ENCODE results near the gene MAGEL2. TPM values are rescaled to one million over a fixed set of nuclear protein-coding genes. Genes with fewer than 3 reads are reported as not detected.

MAGEL2 gene
- total RNA-seq, 1 experiment from 2014 or later = not detected

GRCh38 chr15:23687143-23687470 lies 39.4 kb upstream of the MAGEL2 start, which contains the start of gene NDN (continued):
- TF ChIP-seq CTCF (IDR thresholded peaks at IDR 0.05 in 2 of 3, conservative IDR thresholded peaks at IDR 0.05 in 1 of 3; ENCODE audit: borderline replicate concordance in 1 of 3, insufficient read depth in 1 of 3, low read depth in 2 of 3, low read length in 2 of 3) = no peak
- no peak for TF ChIP-seq EZH2phosphoT487 (IDR thresholded peaks at IDR 0.05; ENCODE audit: borderline replicate concordance)

GRCh38 chr15:23686466-23687142 lies 38.9 kb upstream of the MAGEL2 start:
- H3K9me3 ChIP-seq (ENCODE audit: control insufficient read depth in 1 of 2, insufficient read depth in 1 of 2, low read depth in 1 of 2, low read length in 2 of 2) = peaks cover 0 to 29% of the 10 kb centered on the region in 2 experiments; a peak in 2 of 4 replicates
- RAD21 ChIA-PET (ENCODE audit: low non-redundant PET in 1 of 2, low total read pairs in 2 of 2, uncharacterized antibody in 2 of 2, unreplicated experiment in 2 of 2) = no interaction called here
- H3K9me2 ChIP-seq (ENCODE audit: insufficient read depth) = no peaks in the 10 kb centered on the region
- POLR2A ChIA-PET = no interaction called here
- no peaks in the 10 kb centered on the region for H3K36me3 ChIP-seq (ENCODE audit: control insufficient read depth in 1 of 2, insufficient read depth in 2 of 2, low read length in 2 of 2)
- H3K4me1 ChIP-seq (ENCODE audit: control insufficient read depth in 1 of 2, insufficient read depth in 2 of 2, low read length in 2 of 2) = no peaks in the 10 kb centered on the region
- intact Hi-C loops (cut with micrococcal nuclease) = no loop called here
- TF ChIP-seq SIN3A (IDR thresholded peaks at IDR 0.05; ENCODE audit: low read depth) (no peak), ELF1 (IDR thresholded peaks at IDR 0.05; ENCODE audit: borderline replicate concordance, low read depth) (no peak), YY1 (IDR thresholded peaks at IDR 0.05; ENCODE audit: extremely low read depth, insufficient replicate concordance, low read depth, low read length) (no peak), ZNF274 (IDR thresholded peaks at IDR 0.05; ENCODE audit: low read depth, low read length) (no peak), REST (IDR thresholded peaks at IDR 0.05; ENCODE audit: low read depth) (no peak), SRF (IDR thresholded peaks at IDR 0.05; ENCODE audit: low read depth) (no peak), POLR2AphosphoS5 (IDR thresholded peaks at IDR 0.05; ENCODE audit: low read depth, low read length) (no peak), RAD21 (IDR thresholded peaks at IDR 0.05; ENCODE audit: low read depth) (no peak), ATF3 (IDR thresholded peaks at IDR 0.05) (no peak), FOSL1 (IDR thresholded peaks at IDR 0.05; ENCODE audit: low read depth) (no peak), JUND (IDR thresholded peaks at IDR 0.05) (no peak), MAX (IDR thresholded peaks at IDR 0.05) (no peak)
- no peaks in the 10 kb centered on the region for H3K27me3 ChIP-seq (ENCODE audit: insufficient read depth, low read length)
- H3K4me3 ChIP-seq (replicated peaks in 1 of 2; ENCODE audit: low read depth in 1 of 2, low read length in 2 of 2) = no peak overlapping the region
- H4K20me1 ChIP-seq (ENCODE audit: insufficient read depth) = no peaks in the 10 kb centered on the region
- no peak overlapping the region for H3K4me2 ChIP-seq (ENCODE audit: low read length)
- ATAC-seq (no peak), DNase-seq (ENCODE audit: low read depth, low spot score) (no peak)
- H3K27ac ChIP-seq (ENCODE audit: low read depth, low read length) = no peak overlapping the region
- BruUV-seq (replicated peaks) = no TSS peak
- no peak overlapping the region for H3K9ac ChIP-seq (ENCODE audit: low read length)
- no peaks in the 10 kb centered on the region for H3K79me2 ChIP-seq (ENCODE audit: insufficient read depth, low read length)
- H2AFZ ChIP-seq (ENCODE audit: low read depth, low read length, poor library complexity, severe bottlenecking) = no peak overlapping the region
- CTCF ChIA-PET = no interaction called here
